ENCODE data around the gene SLC5A3.
A peak's percentile ranks its signal among the peaks of the same experiment; 100 is the strongest.

SLC5A3 gene

DNA sequence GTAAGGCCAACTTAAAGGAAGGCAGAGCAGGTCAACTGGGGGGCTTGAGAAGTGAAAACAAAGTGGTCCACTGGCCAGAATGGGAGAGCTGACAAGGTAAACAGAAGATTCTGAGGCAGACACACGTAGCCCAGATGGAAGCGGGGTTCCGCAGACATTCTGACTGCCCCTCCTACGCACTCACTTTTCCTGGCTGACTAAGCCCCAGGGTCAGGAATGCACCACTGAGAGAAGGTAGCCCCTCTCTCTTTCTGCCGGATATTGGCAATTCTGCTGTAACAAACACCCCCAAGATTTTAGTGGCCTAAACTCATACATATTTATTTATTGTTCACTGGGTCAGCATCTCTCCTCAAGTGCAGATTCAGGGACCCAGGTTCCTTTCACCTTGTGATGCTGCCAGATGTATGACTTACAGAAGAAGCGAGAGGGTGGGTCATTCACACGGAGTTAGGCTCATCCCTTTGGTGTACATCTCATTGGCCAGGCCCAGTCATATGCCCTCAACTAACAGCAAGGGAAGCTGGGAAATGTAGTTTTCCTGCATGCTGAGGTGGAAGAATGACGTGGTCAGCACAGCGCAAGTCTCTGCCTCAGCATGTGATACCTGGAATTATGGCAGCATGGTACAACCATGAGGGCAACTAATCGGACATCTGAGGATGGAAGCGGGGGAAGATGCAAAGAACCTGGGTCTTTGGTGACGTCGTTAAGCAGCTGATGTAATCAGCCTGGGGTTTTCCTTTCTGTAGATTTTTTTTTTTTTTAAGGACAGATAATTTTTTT lies 43.4 kb upstream of the SLC5A3 start (continued):
- TF ChIP-seq ZNF792 (tag by site-specific recombination; IDR thresholded peaks at IDR 0.05) (no peak), ZNF76 (tag by site-specific recombination; IDR thresholded peaks at IDR 0.05; ENCODE audit: borderline replicate concordance, low read depth) (peak; percentile 88; the same call in 1 of the 2 replicates), ZNF555 (tag by site-specific recombination; conservative IDR thresholded peaks at IDR 0.05) (no peak), ZNF658 (tag by site-specific recombination; IDR thresholded peaks at IDR 0.05) (no peak), ZFP69B (tag by site-specific recombination; IDR thresholded peaks at IDR 0.05) (no peak; the same call in 1 of the 2 replicates), SCRT1 (tag by site-specific recombination; IDR thresholded peaks at IDR 0.05; ENCODE audit: borderline replicate concordance) (no peak), ZNF768 (tag by site-specific recombination; IDR thresholded peaks at IDR 0.05) (no peak), OSR2 (tag by site-specific recombination; IDR thresholded peaks at IDR 0.05) (no peak), HOXD13 (CRISPR knock-in tag; IDR thresholded peaks at IDR 0.05; ENCODE audit: borderline replicate concordance) (no peak), ZNF174 (tag by site-specific recombination; IDR thresholded peaks at IDR 0.05) (no peak), ZNF366 (tag by site-specific recombination; conservative IDR thresholded peaks at IDR 0.05) (no peak), HOXA7 (CRISPR knock-in tag; IDR thresholded peaks at IDR 0.05; ENCODE audit: borderline replicate concordance) (no peak), SETDB1 (IDR thresholded peaks at IDR 0.05; ENCODE audit: insufficient read length, low read length) (no peak), KLF8 (tag by site-specific recombination; IDR thresholded peaks at IDR 0.05) (peak; percentile 65; the same call in 1 of the 2 replicates), ZNF24 (tag by site-specific recombination; IDR thresholded peaks at IDR 0.05) (0 out of 2 replicates have a peak, but pooled peaks have one; percentile 31), ZNF16 (tag by site-specific recombination; IDR thresholded peaks at IDR 0.05; ENCODE audit: low read depth) (no peak), KLF9 (tag by site-specific recombination; IDR thresholded peaks at IDR 0.05; ENCODE audit: low read depth) (no peak)
- TF ChIP-seq, protein P1, sequence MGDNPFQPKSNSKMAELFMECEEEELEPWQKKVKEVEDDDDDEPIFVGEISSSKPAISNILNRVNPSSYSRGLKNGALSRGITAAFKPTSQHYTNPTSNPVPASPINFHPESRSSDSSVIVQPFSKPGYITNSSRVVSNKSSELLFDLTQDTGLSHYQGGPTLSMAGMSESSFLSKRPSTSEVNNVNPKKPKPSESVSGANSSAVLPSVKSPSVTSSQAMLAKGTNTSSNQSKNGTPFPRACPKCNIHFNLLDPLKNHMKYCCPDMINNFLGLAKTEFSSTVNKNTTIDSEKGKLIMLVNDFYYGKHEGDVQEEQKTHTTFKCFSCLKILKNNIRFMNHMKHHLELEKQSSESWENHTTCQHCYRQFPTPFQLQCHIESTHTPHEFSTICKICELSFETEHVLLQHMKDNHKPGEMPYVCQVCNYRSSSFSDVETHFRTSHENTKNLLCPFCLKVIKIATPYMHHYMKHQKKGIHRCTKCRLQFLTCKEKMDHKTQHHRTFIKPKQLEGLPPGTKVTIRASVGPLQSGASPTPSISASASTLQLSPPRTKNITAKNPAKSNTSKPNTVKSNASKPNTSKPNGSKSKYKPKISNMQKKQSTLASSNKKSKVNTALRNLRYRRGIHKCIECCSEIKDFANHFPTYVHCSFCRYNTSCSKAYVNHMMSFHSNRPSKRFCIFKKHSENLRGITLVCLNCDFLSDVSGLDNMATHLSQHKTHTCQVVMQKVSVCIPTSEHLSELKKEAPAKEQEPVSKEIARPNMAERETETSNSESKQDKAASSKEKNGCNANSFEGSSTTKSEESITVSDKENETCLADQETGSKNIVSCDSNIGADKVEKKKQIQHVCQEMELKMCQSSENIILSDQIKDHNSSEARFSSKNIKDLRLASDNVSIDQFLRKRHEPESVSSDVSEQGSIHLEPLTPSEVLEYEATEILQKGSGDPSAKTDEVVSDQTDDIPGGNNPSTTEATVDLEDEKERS (tag by site-specific recombination; IDR thresholded peaks at IDR 0.05) = no peak
- TF ChIP-seq, protein P2, sequence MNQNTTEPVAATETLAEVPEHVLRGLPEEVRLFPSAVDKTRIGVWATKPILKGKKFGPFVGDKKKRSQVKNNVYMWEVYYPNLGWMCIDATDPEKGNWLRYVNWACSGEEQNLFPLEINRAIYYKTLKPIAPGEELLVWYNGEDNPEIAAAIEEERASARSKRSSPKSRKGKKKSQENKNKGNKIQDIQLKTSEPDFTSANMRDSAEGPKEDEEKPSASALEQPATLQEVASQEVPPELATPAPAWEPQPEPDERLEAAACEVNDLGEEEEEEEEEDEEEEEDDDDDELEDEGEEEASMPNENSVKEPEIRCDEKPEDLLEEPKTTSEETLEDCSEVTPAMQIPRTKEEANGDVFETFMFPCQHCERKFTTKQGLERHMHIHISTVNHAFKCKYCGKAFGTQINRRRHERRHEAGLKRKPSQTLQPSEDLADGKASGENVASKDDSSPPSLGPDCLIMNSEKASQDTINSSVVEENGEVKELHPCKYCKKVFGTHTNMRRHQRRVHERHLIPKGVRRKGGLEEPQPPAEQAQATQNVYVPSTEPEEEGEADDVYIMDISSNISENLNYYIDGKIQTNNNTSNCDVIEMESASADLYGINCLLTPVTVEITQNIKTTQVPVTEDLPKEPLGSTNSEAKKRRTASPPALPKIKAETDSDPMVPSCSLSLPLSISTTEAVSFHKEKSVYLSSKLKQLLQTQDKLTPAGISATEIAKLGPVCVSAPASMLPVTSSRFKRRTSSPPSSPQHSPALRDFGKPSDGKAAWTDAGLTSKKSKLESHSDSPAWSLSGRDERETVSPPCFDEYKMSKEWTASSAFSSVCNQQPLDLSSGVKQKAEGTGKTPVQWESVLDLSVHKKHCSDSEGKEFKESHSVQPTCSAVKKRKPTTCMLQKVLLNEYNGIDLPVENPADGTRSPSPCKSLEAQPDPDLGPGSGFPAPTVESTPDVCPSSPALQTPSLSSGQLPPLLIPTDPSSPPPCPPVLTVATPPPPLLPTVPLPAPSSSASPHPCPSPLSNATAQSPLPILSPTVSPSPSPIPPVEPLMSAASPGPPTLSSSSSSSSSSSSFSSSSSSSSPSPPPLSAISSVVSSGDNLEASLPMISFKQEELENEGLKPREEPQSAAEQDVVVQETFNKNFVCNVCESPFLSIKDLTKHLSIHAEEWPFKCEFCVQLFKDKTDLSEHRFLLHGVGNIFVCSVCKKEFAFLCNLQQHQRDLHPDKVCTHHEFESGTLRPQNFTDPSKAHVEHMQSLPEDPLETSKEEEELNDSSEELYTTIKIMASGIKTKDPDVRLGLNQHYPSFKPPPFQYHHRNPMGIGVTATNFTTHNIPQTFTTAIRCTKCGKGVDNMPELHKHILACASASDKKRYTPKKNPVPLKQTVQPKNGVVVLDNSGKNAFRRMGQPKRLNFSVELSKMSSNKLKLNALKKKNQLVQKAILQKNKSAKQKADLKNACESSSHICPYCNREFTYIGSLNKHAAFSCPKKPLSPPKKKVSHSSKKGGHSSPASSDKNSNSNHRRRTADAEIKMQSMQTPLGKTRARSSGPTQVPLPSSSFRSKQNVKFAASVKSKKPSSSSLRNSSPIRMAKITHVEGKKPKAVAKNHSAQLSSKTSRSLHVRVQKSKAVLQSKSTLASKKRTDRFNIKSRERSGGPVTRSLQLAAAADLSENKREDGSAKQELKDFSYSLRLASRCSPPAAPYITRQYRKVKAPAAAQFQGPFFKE (tag by site-specific recombination; IDR thresholded peaks at IDR 0.05; ENCODE audit: borderline replicate concordance) = no peak
- TF ChIP-seq, protein P3, sequence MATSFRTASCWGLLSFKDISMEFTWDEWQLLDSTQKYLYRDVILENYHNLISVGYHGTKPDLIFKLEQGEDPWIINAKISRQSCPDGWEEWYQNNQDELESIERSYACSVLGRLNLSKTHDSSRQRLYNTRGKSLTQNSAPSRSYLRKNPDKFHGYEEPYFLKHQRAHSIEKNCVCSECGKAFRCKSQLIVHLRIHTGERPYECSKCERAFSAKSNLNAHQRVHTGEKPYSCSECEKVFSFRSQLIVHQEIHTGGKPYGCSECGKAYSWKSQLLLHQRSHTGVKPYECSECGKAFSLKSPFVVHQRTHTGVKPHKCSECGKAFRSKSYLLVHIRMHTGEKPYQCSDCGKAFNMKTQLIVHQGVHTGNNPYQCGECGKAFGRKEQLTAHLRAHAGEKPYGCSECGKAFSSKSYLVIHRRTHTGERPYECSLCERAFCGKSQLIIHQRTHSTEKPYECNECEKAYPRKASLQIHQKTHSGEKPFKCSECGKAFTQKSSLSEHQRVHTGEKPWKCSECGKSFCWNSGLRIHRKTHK (tag by site-specific recombination; IDR thresholded peaks at IDR 0.05) = no peak
- TF ChIP-seq, protein P4, sequence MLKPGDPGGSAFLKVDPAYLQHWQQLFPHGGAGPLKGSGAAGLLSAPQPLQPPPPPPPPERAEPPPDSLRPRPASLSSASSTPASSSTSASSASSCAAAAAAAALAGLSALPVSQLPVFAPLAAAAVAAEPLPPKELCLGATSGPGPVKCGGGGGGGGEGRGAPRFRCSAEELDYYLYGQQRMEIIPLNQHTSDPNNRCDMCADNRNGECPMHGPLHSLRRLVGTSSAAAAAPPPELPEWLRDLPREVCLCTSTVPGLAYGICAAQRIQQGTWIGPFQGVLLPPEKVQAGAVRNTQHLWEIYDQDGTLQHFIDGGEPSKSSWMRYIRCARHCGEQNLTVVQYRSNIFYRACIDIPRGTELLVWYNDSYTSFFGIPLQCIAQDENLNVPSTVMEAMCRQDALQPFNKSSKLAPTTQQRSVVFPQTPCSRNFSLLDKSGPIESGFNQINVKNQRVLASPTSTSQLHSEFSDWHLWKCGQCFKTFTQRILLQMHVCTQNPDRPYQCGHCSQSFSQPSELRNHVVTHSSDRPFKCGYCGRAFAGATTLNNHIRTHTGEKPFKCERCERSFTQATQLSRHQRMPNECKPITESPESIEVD (tag by site-specific recombination; IDR thresholded peaks at IDR 0.05) = no peak
- TF ChIP-seq, protein P5, sequence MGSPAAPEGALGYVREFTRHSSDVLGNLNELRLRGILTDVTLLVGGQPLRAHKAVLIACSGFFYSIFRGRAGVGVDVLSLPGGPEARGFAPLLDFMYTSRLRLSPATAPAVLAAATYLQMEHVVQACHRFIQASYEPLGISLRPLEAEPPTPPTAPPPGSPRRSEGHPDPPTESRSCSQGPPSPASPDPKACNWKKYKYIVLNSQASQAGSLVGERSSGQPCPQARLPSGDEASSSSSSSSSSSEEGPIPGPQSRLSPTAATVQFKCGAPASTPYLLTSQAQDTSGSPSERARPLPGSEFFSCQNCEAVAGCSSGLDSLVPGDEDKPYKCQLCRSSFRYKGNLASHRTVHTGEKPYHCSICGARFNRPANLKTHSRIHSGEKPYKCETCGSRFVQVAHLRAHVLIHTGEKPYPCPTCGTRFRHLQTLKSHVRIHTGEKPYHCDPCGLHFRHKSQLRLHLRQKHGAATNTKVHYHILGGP (tag by site-specific recombination; IDR thresholded peaks at IDR 0.05) = no peak
- TF ChIP-seq, protein P6, sequence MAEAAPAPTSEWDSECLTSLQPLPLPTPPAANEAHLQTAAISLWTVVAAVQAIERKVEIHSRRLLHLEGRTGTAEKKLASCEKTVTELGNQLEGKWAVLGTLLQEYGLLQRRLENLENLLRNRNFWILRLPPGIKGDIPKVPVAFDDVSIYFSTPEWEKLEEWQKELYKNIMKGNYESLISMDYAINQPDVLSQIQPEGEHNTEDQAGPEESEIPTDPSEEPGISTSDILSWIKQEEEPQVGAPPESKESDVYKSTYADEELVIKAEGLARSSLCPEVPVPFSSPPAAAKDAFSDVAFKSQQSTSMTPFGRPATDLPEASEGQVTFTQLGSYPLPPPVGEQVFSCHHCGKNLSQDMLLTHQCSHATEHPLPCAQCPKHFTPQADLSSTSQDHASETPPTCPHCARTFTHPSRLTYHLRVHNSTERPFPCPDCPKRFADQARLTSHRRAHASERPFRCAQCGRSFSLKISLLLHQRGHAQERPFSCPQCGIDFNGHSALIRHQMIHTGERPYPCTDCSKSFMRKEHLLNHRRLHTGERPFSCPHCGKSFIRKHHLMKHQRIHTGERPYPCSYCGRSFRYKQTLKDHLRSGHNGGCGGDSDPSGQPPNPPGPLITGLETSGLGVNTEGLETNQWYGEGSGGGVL (tag by site-specific recombination; IDR thresholded peaks at IDR 0.05) = no peak

Measured in HEK293 (cell line).